H1 (cell line): Measurements from ENCODE around the gene ZSWIM9. TPM values are rescaled to one million over a fixed set of nuclear protein-coding genes. Genes with fewer than 3 reads are reported as not detected.

Experiments
- CHD2 ChIP-seq: IDR thresholded peaks from 2 replicates; pipeline ENCODE4 v1.6.1; 2012; ENCODE audit warnings: low read length, improper control_type of control experiment
- CTBP2 ChIP-seq: IDR thresholded peaks from 2 replicates; pipeline ENCODE4 v1.7.0; 2011; ENCODE audit warnings: borderline replicate concordance, mild to moderate bottlenecking, moderate library complexity, mixed read lengths, low read length; ENCODE audit not compliant: insufficient read depth, insufficient read length
- EZH2 ChIP-seq: fragments of 200-600 bp; sonication (generic); IDR thresholded peaks from 2 replicates; pipeline ENCODE4 v1.7.1; 2012; ENCODE audit warnings: low read depth, mild to moderate bottlenecking, moderate library complexity, low read length, inconsistent platforms; ENCODE audit not compliant: severe bottlenecking
- KDM1A ChIP-seq: fragments of 200-600, 300-600 bp; sonication (generic); IDR thresholded peaks from 2 replicates; pipeline ENCODE4 v1.7.1; 2016; ENCODE audit warnings: mild to moderate bottlenecking, low read length, borderline replicate concordance
- MAFK ChIP-seq: IDR thresholded peaks from 2 replicates; pipeline ENCODE4 v1.6.1; 2012; ENCODE audit warnings: low read depth, mild to moderate bottlenecking, improper control_type of control experiment, low read length
- polyA plus RNA-seq, 7 experiments: library from polyadenylated mRNA; depleted of rRNA in 3 of 7; stranded (reverse) in 5 of 7; unstranded in 2 of 7; fragments of >200 nt in 5 of 7; fragments of 200-250 nt in 2 of 7; gene quantifications; 1 replicate in 5 of 7; 2 replicates in 1 of 7; 4 replicates in 1 of 7; pipeline versions ENCODE4 v1.2.1 to v1.2.3, GENCODE V29; 2011 to 2013; ENCODE audit warnings: missing spikeins in 2 of 7, mixed read lengths in 2 of 7
- total RNA-seq: library from RNA; stranded (reverse); fragmentation: NEBNext Ultra II Directional; extraction: Animal tissue kit (Norgen Biotek cat#: 25700); gene quantifications from 2 replicates; pipeline ENCODE4 v1.2.1, GENCODE V29; 2021

ZSWIM9 gene
- total and polyA plus RNA-seq, 2 of the 8 experiments (the other 6 are each of a cell fraction or from before 2014, with no cell fraction given), result 1.5 to 10.4 TPM

DNA sequence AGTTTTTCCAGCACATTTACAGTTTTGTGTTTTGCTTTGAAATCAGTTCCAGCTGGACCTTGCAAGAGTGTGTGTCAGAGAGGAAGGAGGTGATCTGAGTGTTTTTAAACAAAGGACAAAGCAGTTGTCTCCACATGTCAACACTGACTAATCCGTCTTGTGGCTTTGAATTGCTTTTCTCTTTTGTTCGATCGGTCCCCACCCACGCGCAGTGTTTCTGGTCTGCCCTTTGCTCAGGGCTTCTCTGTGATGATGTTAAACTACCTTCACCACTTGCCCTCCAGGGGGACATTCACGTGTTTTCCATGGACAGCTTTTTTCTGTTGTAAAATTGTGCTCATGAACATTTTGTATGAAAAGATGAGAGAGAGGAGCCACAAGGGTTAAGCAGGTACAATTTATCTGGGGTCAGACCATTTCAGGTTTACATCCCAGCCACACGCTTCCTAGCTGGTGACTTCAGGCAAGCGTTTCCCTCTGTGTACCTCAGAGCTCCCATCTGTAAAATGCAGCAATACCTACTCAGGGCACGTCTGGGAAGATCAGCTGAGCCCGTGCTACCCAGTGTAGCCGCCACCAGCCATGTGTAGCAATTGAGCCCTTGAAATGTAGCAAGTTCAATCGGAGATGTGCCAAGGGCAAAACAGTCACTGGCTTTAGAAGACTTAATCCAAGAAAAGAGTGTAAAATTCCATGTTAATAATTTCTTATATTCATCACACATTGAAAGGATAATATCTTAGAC lies 46.4 kb upstream of the ZSWIM9 start (continued):
- TF ChIP-seq MAFK (no peak), EZH2 (no peak), KDM1A (no peak), CHD2 (no peak), CTBP2 (no peak)
